NCI-H748 treated with DMSO at 0.1 percent for 48 hours (cell line): ENCODE data around the gene ZNF784.

Experiments
- DNase-seq: peaks from one replicate; lab custom pipeline; 2025; lab: John Stamatoyannopoulos, UW

ZNF784 gene

DNA sequence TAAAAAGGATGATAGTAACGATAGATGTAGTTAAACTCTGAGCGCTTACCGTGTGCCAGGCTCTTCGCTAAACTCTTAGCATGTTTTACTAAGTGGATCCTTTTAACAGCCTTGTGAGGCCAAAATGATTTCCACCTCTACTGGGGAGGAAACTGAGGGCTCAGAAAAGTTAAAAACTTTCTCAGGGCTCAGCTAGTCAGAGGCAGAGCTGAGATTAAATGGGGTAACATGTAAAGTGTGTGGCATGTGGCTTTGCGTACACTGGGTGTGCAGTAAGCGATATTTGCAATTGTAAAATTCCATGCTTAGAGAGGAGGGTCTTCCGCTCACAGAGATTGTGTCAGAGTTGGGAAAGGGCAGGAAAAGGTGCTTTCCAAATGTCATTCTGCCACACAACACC, 32.2 kb upstream of the ZNF784 start:
- DNase-seq = no peak

- DNase-seq = no peak
Measured at GRCh38 chr19:55655648-55656040, 31.3 kb upstream of the ZNF784 start.

DNA sequence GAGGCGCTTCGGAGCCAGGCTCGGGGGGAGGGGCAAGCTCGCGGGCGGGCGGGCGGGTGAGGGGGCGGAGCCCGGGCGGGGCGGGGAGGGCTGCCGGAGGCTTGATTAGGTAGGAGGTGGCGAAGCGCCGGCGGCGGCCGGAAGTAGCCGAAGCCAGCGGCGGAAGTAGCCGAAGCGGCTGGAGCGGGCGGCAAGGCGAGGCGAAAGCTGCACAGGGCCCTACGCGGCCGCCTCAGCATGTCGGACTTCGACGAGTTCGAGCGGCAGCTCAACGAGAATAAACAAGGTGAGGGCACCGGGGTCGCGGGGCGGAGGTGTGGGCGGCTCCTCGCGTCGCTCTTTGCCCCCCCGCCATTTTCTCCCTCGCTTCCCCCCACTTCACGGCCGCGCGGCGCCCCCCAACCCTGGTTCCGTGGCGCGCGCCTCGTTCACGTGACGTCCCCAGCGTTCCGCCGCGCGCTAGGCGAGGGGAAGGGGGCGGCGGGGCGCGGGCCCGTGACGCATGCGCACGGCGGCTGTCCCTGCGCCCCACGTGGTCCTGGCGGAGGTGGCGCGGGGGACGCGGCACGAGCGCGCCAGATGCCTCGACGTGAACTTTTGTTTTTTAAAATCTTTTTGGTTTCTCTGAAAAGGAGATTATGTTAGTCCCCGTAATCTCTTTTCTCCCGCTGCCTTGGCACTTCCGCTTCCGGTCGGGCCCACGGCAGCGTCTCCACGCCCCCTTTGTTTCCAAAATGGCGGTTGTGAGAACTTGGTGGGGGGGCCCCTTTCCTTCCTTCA, 30.7 kb upstream of the ZNF784 start, which contains the start of gene U2AF2:
U2AF2 (plus strand) TSS at position 168 of the 780 bp plus-strand sequence; CDS start at position 238, 70 bp downstream.
- peak; percentile 62 for DNase-seq

DNA sequence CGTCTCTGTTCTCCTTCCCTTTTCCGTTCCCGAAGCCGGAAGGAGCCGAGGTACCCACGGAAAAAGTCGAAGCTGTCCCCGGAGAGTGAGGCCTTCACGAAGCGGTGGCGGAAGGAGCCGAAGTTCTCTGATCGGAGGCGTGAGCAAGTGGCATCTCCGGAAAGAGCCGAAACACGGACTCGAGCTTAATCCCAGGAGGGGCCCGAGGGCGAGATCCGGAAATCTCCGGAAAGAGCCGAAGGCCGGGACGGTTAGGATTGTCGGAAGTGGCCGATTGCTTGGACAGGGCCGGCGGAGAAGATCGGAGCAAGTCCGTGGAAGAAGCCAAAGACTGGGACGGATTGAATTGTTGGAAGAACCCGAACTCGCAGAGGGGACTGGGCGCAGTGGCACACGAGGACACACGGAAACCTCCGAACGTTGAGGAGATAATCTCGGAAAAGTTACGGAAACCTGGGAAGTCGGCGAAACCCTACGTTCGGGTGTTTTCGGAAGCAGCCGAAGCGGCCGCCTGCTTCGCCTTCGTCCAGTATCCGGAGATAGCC, 30.0 kb upstream of the ZNF784 start:
- DNase-seq = peak; percentile 98

DNA sequence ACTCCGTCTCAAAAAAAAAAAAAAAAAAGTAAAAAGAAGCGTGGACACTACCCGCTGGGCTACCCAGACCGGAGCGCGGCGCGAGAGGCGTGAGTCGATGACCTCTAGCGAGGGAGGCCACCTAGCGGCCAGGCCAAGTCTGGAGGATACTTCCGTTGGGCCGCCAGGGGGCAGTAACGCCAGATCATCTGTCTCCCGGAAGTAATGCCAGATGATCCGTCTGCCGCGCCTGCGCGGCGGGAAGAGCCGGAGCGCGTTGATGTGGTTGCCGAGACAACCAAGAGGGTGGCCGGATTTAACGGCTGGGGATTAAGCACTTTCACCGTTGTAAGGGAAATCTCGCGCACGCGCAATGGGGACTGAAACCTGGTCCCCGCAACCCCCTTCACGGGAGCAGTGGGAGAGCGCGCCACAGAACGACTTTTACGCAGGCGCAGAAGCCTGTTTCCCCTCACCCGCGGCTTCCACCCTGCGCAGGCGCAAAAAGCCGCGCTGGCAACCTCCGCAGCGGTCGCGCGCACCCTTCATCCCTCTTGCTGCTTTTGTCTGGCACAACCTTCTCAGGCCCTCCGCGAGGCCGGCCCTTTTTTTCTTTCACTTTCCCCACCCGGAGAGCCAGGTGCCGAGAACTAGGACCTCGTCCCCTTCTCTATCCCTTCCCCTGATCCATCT, 29.4 kb upstream of the ZNF784 start:
- DNase-seq = peak; percentile 99

DNA sequence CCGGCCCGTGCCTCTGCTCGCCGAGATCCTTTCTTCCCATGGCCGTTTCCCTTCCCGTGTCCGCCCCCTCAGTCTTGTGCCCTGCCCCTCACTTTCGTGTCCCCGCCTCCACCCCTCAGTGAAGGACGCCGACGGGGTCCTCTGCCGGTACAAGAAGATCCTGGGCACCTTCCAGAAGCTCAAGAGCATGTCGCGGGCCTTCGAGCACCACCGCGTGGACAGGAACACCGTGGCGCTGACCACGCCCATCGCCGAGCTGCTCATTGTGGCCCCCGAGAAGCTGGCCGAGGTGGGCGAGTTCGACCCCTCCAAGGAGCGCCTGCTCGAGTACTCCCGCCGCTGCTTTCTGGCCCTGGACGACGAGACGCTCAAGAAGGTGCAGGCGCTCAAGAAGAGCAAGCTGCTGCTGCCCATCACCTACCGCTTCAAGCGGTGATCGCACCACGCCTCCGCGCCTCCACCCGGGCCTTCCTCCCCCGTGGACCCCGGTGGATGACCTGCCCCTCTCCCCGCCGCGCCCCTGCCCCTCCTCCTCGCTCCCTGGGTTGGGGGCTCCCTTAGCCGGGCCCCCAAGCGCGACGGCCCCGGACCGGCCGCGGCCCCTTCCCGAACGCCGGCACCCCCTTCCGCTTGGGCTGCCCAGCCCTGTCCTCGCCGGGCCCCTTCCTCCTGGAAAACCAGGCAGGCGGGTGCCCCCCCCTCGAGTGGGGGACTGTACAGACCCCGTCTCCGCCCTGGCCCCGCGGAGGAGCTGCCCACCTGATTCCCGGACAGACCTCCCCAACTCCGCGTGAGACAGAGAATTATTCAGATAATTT, 28.2 kb upstream of the ZNF784 start:
- DNase-seq = no peak

- DNase-seq = no peak
Measured at GRCh38 chr19:55651236-55651635, 26.9 kb upstream of the ZNF784 start.

DNA sequence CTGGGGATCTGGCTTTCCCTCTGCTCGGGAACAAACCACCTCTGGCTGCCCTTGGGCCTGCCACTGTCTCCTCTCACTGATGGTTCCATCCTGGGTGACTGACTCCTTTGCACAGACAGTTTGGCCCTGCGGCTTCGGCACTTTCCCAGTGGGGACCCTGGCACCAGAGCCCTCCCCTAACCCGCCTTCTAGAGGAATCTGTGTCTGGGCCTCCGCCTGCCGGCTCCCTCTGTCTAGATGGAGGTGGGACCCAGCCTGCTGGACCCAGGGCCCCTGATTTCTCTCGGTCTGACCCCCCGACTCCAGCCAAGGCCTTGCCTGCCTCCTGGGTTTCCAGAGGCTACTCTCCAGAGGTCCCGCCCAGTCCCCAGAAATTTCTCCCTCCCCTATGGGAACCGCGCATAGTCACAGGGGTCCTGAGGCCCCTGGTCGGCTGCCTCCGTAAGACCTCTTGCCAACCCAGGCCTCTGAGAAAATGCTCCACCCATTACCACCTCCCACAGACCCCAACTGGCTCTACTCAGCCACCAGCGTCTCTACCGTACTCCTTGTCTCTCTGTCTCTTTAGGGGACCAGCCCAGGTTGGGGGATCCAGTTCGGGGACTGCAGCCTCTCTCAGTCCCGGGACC, 26.4 kb upstream of the ZNF784 start:
- DNase-seq = no peak

DNA sequence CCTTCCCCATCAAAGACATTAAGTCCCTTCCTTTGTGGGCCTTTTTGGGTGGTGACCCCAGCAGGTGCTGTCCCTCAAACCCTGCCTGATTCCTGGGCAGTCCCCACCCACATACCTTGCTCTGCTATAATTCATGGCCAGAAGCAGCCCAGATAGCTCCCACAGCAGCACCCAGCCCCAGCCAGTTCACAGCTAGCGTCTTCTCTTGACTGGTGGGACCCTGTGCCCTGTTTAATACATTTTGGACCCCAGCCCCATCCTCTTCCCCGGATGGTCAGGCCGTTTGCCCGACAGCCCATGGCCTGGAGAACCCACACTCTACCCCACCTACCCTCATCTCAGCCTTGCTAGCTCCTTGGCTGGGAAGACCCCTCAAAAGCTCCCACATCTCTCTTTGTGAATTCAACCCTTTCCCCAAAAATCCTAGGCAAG, 25.8 kb upstream of the ZNF784 start:
- no peak for DNase-seq

- DNase-seq = no peak
Measured at GRCh38 chr19:55649268-55650125, 25.1 kb upstream of the ZNF784 start.

DNA sequence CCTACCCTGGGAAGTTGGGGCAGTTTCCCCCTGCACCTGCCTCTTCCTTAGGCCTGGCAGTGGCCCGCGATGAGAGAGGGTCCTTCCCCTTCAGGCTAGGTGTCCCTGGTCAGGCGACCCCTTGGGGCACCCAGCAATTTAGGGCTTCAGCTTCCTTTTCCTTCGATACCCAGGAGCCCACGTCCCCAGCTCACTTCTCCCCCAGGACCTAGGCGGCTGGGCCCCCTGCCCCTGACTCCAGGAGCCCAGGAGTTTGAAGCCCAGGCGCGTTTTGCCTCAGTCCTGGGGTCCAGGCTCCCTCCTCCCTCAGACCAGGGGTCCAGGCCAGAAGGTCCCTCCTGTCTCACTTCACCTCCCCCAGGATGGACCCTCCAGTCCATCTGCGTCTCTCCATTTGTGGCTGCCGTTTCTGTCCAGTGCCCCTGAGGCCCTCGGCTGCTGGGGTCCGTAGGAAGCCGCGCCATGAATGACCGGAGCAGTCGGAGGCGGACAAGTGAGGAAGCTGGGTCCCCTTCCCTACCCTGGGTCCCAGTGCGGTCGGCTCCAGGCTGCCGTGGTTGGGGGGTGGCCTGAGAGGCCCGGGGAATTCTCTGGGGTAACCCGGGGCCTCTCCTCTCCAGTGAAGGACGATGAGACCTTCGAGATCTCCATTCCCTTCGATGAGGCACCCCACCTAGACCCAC, 24.4 kb upstream of the ZNF784 start:
- DNase-seq = no peak

DNA sequence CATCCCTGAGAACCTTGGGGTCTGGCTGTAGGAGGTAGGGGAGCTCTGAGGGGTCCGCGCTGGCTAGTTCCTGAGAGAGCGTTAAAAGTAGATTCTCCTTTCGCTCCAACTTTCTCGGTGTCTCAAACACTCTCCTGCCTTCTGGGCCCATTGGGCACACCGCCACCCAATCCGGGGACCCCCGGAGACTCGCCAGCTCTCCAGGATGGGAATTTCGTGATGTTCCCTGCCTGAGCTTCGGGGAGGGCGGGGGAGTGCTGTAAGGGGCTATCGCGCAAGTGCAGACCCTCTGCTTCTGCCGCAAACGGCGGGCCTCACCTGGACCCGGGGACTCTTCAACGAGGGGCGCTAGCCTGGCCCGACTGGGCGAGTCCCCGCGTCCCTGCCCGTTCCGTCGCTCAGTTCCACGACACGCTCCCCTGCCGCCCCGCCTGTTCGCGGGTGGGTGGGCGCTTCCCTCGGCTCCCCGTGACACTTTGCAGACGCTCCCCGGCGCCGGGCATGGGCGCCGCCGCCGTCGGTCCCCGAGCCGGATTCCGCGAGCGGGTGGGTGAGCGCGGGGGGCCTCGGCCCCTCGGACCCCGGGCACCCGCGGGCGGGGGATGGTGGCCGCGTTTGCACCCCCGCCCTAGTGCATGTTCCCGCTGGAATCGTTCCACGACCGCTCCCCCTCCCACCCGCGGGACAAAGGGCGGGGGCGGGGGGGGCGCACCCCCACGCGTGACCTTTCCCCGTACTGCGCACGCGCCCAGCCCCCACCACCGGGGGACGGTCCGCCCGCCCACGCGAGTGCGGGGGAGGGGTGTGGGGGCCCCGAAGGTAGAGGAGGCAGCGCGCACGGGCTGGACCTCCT, 23.6 kb upstream of the ZNF784 start, which contains the start of gene CCDC106:
CCDC106 (plus strand) TSS at position 481 of the 853 bp plus-strand sequence. CDS start 835 bp downstream, outside the sequence.
- DNase-seq = peak; percentile 33

- DNase-seq = no peak
Measured at GRCh38 chr19:55646889-55647731, 22.7 kb upstream of the ZNF784 start.

GRCh38 chr19:55645512-55645881, 21.1 kb upstream of the ZNF784 start:
- DNase-seq = no peak

DNA sequence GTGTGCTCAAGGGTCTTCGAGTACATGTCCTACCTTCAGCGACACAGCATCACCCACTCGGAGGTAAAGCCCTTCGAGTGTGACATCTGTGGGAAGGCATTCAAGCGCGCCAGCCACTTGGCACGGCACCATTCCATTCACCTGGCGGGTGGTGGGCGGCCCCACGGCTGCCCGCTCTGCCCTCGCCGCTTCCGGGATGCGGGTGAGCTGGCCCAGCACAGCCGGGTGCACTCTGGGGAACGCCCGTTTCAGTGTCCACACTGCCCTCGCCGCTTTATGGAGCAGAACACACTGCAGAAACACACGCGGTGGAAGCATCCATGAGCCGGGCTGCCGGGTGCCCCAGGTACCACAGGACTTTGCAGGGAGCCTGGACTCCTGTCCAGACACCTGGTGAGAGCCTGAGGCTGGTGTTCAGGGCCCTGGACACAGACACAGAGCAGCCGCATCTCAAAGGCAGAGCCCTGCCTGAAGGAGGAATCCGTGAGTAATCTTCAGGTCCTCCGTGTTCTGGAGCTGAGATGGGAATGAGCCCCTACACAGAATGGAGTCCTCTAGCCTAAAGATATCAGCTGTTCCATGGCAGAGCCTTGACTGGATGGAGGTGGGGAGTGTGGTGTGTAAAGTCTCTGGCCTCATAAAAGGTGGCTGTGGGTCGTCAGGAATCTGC, 20.6 kb upstream of the ZNF784 start:
- no peak for DNase-seq

DNA sequence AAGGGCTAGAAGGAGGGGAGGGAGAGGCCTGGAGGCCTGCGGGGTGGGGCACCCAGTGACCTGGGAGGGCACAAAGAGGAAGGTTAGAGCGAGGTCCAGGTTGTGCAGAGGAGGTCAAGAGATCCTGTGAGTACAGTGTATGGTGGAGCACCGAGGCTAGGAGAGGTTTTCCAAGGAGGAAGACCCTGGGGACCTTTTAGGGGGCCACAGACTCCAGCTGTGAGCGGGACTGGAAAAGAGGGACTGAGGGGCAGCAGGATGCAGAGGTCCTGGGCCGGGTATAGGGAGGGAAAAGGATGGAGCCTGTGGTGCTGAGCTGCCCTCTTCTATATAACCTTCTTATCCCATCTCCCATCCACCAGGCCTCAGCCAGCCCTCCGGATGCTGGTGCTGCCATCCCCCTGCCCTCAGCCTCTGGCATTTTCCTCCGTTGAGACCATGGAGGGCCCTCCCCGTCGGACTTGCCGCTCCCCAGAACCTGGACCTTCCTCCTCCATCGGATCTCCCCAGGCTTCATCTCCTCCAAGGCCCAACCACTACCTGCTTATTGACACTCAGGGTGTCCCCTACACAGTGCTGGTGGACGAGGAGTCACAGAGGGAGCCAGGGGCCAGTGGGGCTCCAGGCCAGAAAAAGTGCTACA, 19.9 kb upstream of the ZNF784 start:
- no peak for DNase-seq

GRCh38 chr19:55643887-55644176, 19.5 kb upstream of the ZNF784 start:
- DNase-seq = no peak
